GM06990 (cell line): ENCODE measurements around the gene DOCK9.

ENCODE experiments used
- DNase-seq: peaks from one replicate; pipeline ENCODE4 v3.0.0-alpha.2; 2011; ENCODE audit not compliant: insufficient read length; ENCODE audit errors: extremely low read depth
- H3K27me3 ChIP-seq: replicated peaks from 2 replicates; pipeline ENCODE4 v1.6.0; 2011; ENCODE audit warnings: low read length; ENCODE audit not compliant: control insufficient read depth, insufficient read depth
- H3K36me3 ChIP-seq: 2 replicates; pipeline ENCODE4 v1.5.1; 2011; ENCODE audit warnings: low read length; ENCODE audit not compliant: control insufficient read depth, insufficient read depth
- H3K4me3 ChIP-seq: replicated peaks from 2 replicates; pipeline ENCODE4 v1.5.1; 2011; ENCODE audit warnings: low read depth, mild to moderate bottlenecking, control low read depth, low read length
- TF ChIP-seq, protein P1 (sequence below): IDR thresholded peaks from 2 replicates; pipeline ENCODE4 v1.5.1; 2011; ENCODE audit warnings: low read length, control low read depth, mild to moderate bottlenecking, inconsistent platforms; ENCODE audit not compliant: insufficient read depth, poor library complexity, severe bottlenecking

The DOCK9 gene

DNA sequence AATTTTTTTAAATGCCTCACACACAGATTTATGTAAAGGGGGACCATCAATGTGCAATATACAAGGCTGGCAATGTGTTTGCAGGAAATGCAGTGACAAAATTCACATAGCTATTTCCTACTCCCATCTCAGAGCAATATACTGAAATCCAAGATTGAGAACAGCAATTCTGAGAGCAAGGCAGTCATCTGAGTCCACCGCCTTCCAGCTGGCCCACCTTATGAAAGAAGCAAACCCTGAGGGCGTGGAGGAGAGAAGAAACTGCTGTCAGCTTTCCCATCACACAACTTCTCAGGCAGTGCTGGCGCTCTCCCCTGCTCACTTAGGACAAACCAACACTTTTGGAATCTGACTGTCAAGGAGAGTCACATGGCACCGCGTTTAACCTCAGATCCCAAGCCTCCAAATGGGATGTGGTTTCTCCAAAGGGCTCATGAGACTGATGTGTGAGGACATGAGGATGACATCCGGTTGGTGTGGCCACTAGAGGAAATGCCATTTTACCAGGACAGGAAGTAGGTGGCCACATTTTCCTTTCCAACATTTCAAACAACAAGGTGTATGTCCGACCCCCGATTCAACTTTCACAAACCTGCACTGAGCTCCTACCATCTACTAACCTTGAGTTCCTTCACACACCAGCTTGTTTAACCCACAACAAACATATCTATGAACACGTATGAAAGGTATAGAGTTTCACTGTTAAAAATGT is 3.7 kb upstream of the DOCK9 start:
- TF ChIP-seq, protein P1, sequence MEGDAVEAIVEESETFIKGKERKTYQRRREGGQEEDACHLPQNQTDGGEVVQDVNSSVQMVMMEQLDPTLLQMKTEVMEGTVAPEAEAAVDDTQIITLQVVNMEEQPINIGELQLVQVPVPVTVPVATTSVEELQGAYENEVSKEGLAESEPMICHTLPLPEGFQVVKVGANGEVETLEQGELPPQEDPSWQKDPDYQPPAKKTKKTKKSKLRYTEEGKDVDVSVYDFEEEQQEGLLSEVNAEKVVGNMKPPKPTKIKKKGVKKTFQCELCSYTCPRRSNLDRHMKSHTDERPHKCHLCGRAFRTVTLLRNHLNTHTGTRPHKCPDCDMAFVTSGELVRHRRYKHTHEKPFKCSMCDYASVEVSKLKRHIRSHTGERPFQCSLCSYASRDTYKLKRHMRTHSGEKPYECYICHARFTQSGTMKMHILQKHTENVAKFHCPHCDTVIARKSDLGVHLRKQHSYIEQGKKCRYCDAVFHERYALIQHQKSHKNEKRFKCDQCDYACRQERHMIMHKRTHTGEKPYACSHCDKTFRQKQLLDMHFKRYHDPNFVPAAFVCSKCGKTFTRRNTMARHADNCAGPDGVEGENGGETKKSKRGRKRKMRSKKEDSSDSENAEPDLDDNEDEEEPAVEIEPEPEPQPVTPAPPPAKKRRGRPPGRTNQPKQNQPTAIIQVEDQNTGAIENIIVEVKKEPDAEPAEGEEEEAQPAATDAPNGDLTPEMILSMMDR: no peak
- DNase-seq: peak; percentile 25
- H3K4me3 ChIP-seq: no peak overlapping the region
- no peaks in the 10 kb centered on the region for H3K36me3 ChIP-seq
- H3K27me3 ChIP-seq: no peaks in the 10 kb centered on the region

DNA sequence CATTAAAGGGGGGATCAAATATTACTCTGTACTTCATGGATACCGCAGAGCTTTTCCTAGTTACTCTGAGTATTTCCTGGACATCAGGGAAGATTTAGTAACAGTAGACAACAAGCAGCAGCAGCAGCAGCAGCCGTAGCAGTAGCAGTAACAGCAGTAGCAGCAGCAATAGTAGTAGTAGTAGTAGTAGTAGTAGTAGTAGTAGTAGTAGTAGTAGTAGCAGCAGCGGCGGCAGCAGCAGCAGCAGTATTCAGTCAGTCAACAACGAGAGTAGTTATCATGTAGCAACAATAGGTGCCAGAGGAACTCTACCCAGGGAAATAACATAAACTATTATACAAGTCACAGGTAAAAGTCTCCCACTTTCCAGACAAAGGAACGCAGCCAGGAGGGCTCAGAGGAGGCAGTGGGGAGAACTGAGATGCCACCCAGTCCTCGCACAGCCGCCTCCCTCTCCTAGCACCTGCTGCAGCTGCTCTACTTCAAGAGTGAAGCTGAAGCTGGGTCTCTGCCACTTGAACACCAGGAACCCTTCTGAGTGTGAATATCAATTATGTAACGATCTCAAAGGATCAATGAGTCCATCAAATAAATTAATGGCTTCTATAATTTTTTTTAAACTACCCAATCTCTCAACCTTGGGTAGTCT is 1.3 kb upstream of the DOCK9 start:
- H3K4me3 ChIP-seq: no peak overlapping the region
- no peaks in the 10 kb centered on the region for H3K27me3 ChIP-seq
- H3K36me3 ChIP-seq: no peaks in the 10 kb centered on the region
- TF ChIP-seq, protein P1: no peak
- DNase-seq: no peak

DNA sequence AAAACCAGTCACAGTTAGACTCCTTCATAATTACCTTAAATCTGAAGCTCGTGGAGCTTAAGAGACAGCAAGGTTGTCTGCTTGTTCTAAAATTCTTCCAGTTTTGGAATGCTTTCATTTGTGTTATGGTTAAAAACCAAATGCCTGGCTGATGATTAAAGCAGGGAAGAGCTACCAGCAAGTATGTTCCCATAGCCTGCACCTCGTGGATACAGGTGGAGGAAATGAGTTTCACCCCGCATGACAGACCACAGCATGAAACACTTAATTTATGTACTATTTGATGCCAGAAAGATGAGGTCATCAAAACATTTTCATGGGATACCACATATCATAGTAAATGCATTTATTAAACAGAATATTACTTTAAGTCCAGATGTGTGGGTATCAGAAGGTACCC is 416 bp upstream of the DOCK9 start:
- TF ChIP-seq, protein P1: no peak
- no peaks in the 10 kb centered on the region for H3K27me3 ChIP-seq
- no peak for DNase-seq
- no peaks in the 10 kb centered on the region for H3K36me3 ChIP-seq
- no peak overlapping the region for H3K4me3 ChIP-seq

GRCh38 chr13:98976941-98977340 is 923 bp downstream of the DOCK9 start:
- Histone ChIP-seq H3K4me3 (no peak overlapping the region), H3K27me3 (no peaks in the 10 kb centered on the region), H3K36me3 (no peaks in the 10 kb centered on the region)
- TF ChIP-seq, protein P1: no peak
- DNase-seq: no peak

GRCh38 chr13:98976338-98976737 is 1.5 kb downstream of the DOCK9 start:
- TF ChIP-seq, protein P1: no peak
- no peak for DNase-seq
- no peak overlapping the region for H3K4me3 ChIP-seq
- H3K27me3 ChIP-seq: no peaks in the 10 kb centered on the region
- no peaks in the 10 kb centered on the region for H3K36me3 ChIP-seq
